ENCODE measurements around the gene PCDHAC2.

DNA sequence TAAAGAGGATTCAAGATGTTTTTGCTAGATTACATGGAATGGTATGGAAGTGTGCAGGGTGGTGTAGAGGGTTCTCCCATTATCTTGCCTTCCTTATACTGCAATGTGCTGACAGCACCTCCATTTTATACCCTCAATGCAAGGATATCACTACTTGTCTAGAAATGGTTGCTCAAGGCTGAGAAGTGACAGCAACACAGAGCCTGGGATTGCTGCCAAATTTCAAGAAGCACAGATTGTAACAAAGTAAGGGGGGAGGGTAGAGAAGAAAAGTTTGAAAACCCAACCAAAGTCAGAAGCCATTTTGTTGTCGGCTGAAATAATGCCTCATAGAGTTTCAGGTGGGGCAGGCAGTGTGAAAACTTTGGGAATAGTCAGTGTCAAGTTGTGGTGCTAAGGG lies 29.8 kb downstream of the PCDHAC2 start:
- no peak for TF ChIP-seq POLR2AphosphoS5 (IDR thresholded peaks at IDR 0.05; ENCODE audit: low read depth, low read length)
- TF ChIP-seq POLR2A (IDR thresholded peaks at IDR 0.05; ENCODE audit: low read depth, low read length): no peak
- no peak for TF ChIP-seq TAF1 (IDR thresholded peaks at IDR 0.05; ENCODE audit: low read depth, low read length)
- no peak for TF ChIP-seq POU2F2 (IDR thresholded peaks at IDR 0.05; ENCODE audit: low read depth, low read length)
- TF ChIP-seq SPI1 (IDR thresholded peaks at IDR 0.05; ENCODE audit: low read depth, low read length): no peak
- no peak for TF ChIP-seq PAX5 (IDR thresholded peaks at IDR 0.05; ENCODE audit: insufficient read depth, low read length, severe bottlenecking)
